Nephron (organoid): ENCODE results near the gene CIROP.

Experiments
- H3K27ac Mint-ChIP-seq, 3 experiments: 2 replicates each; pipeline ENCODE4 v1.8.0; 2020; ENCODE audit warnings: mixed read lengths in 3 of 3, mild to moderate bottlenecking in 2 of 3, moderate library complexity in 1 of 3
- H3K27me3 Mint-ChIP-seq: 2 replicates; pipeline ENCODE4 v1.8.0; 2021; ENCODE audit warnings: low read depth, mild to moderate bottlenecking, moderate library complexity, mixed read lengths
- H3K36me3 Mint-ChIP-seq: 2 replicates; pipeline ENCODE4 v1.8.0; 2020; ENCODE audit warnings: low read depth, mixed read lengths
- H3K4me1 Mint-ChIP-seq: 2 replicates; pipeline ENCODE4 v1.8.0; 2020; ENCODE audit warnings: mixed read lengths
- H3K4me3 Mint-ChIP-seq, 3 experiments: 2 replicates each; pipeline ENCODE4 v1.8.0; 2020; ENCODE audit warnings: mild to moderate bottlenecking in 3 of 3, mixed read lengths in 3 of 3, moderate library complexity in 2 of 3
- H3K9me3 Mint-ChIP-seq: 2 replicates; pipeline ENCODE4 v1.8.0; 2020; ENCODE audit warnings: mixed read lengths
- TF ChIP-seq, protein P1 (sequence below), 3 experiments: fragments of 200-600 bp; sonication (generic); IDR thresholded peaks; one replicate each; pipeline ENCODE4 v1.5.0; 2021; ENCODE audit warnings: antibody characterized with exemption in 3 of 3; ENCODE audit not compliant: unreplicated experiment in 3 of 3

CIROP gene

DNA sequence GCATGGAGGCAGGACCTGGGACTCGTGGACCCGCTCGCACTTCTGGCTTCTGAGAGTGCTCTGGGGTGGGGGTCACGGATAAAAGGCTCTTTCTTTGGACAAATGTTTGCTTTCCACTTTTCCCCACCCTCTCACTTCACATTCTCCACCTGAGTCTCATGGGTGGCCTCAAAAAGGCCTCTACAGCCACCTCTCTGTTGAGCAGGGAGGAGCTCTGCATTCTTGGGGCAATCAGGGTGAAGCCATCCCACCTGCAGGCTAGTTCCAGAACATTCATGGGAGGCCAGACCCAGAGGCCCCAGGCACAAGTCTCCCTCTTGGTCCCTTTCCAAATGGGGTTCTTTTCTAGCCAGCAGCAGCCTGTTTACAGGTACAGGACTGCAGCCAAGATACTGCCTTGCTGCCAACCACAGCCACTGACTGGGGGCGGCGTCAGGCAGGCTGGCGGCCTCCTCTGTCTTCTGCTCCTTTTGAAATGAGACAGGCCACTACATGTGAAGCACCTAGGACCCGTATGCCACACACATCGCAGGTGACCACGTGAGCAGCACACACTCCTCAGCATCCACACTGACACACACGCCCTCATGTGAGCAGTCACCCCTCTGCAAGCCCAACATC lies 32.5 kb upstream of the CIROP start:
- peaks cover 45% of the 10 kb centered on the region for H3K36me3 Mint-ChIP-seq
- H3K27ac Mint-ChIP-seq, result no peak overlapping the region
- no peak overlapping the region for H3K4me3 Mint-ChIP-seq
- TF ChIP-seq, protein P1, sequence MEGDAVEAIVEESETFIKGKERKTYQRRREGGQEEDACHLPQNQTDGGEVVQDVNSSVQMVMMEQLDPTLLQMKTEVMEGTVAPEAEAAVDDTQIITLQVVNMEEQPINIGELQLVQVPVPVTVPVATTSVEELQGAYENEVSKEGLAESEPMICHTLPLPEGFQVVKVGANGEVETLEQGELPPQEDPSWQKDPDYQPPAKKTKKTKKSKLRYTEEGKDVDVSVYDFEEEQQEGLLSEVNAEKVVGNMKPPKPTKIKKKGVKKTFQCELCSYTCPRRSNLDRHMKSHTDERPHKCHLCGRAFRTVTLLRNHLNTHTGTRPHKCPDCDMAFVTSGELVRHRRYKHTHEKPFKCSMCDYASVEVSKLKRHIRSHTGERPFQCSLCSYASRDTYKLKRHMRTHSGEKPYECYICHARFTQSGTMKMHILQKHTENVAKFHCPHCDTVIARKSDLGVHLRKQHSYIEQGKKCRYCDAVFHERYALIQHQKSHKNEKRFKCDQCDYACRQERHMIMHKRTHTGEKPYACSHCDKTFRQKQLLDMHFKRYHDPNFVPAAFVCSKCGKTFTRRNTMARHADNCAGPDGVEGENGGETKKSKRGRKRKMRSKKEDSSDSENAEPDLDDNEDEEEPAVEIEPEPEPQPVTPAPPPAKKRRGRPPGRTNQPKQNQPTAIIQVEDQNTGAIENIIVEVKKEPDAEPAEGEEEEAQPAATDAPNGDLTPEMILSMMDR (IDR thresholded peaks at IDR 0.05; ENCODE audit: unreplicated experiment in 3 of 3), result no peak
- H3K4me1 Mint-ChIP-seq, result no peaks in the 10 kb centered on the region
- no peaks in the 10 kb centered on the region for H3K27me3 Mint-ChIP-seq
- H3K9me3 Mint-ChIP-seq, result no peaks in the 10 kb centered on the region

DNA sequence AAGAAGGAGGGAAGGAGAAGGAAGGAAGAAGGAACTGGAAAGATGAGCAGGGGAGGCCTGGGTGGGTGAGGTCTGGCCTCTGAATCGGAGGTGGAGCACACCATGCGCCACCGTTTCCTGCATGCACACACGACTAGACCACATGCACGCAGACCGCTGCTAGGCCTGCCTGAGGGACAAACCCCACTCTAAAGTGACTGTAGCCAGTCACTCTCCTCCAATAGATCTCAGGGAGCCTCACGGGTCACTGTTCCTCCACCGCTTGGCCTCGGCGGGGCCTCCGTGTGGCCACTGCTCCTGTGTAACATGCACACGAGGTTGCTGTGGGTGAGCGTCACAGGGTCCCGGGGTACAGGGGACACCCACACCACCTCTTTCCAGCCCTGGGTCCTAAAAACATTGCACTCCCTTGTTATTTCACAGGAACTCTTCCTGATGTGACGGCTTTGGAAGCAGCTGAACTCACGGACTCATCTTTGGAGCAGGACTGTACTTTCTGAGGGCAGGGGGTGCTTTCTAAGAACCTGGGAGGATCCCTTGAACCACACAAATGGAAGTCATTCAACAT lies 31.9 kb upstream of the CIROP start:
- H3K9me3 Mint-ChIP-seq, result no peaks in the 10 kb centered on the region
- H3K4me1 Mint-ChIP-seq, result no peaks in the 10 kb centered on the region
- no peak overlapping the region for H3K4me3 Mint-ChIP-seq
- TF ChIP-seq, protein P1 (IDR thresholded peaks at IDR 0.05; ENCODE audit: unreplicated experiment in 3 of 3), result no peak
- no peak overlapping the region for H3K27ac Mint-ChIP-seq
- no peaks in the 10 kb centered on the region for H3K27me3 Mint-ChIP-seq
- H3K36me3 Mint-ChIP-seq, result peaks cover 39% of the 10 kb centered on the region

DNA sequence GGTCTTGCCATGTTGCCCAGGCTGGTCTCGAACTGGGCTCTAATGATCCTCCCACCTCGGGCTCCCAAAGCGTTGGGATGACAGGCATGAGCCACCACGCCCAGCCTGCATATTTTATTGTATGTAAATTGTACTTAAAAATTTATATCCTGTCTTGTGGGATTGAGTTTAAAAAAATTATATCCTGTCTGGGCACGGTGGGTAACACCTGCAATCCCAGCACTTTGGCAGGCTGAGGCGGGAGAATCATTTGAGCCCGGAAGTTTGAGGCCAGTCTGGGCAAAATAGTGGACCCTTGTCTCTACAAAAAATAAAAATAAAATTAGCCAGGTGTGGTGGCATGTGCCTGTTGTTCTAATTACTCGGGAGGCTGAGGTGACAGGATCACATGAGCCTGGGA lies 28.2 kb upstream of the CIROP start:
- TF ChIP-seq, protein P1 (IDR thresholded peaks at IDR 0.05; ENCODE audit: unreplicated experiment in 3 of 3), result no peak
- Mint-ChIP-seq H3K27ac (no peak overlapping the region), H3K4me1 (no peaks in the 10 kb centered on the region), H3K4me3 (no peak overlapping the region), H3K36me3 (peaks cover 45% of the 10 kb centered on the region), H3K27me3 (no peaks in the 10 kb centered on the region), H3K9me3 (no peaks in the 10 kb centered on the region)

DNA sequence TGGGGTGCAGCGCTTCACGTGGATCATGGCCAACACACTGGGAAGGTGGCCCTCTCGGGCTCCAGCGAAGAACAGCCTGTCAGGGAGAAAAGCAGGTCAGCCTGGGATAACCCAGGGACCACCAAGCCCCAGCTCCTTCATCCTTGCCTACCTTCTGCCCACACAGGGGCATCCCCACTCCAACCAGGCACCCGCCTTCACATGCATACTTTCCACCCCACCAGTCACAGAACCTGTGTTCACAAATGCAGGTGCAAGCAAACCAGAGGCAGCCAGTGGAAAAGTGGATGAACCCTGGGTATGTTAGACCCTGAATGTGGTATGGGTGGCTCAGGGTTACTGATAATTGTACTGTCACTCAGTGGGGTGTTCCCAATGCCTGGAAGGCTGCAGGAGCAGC lies 26.7 kb upstream of the CIROP start:
- Mint-ChIP-seq H3K27me3 (no peaks in the 10 kb centered on the region), H3K9me3 (no peaks in the 10 kb centered on the region), H3K36me3 (peaks cover 38% of the 10 kb centered on the region), H3K27ac (no peak overlapping the region), H3K4me3 (no peak overlapping the region), H3K4me1 (no peaks in the 10 kb centered on the region)
- TF ChIP-seq, protein P1 (IDR thresholded peaks at IDR 0.05; ENCODE audit: unreplicated experiment in 3 of 3), result no peak

DNA sequence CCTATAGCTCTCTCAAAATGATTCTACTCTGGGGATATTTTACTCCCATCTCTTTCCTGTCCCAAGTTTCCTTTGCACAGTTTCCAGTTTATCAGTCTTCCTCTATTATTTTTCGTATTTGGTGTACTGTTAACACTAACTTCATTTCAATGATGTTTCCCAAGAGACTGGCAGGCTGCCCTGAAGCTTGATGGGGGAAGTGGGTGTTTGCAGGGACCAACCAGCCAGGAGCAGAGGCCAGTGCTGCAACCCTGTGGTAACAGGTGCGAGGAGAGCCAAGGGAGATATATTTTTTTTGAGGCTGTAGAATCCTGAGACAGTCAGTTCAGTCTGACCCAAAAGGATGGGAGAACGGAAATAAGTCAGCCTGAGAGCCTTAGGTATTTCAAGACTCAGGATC lies 26.1 kb upstream of the CIROP start:
- Mint-ChIP-seq H3K36me3 (peaks cover 38% of the 10 kb centered on the region), H3K4me3 (no peak overlapping the region), H3K4me1 (no peaks in the 10 kb centered on the region), H3K27ac (no peak overlapping the region), H3K27me3 (no peaks in the 10 kb centered on the region), H3K9me3 (no peaks in the 10 kb centered on the region)
- TF ChIP-seq, protein P1 (IDR thresholded peaks at IDR 0.05; ENCODE audit: unreplicated experiment in 3 of 3), result no peak

DNA sequence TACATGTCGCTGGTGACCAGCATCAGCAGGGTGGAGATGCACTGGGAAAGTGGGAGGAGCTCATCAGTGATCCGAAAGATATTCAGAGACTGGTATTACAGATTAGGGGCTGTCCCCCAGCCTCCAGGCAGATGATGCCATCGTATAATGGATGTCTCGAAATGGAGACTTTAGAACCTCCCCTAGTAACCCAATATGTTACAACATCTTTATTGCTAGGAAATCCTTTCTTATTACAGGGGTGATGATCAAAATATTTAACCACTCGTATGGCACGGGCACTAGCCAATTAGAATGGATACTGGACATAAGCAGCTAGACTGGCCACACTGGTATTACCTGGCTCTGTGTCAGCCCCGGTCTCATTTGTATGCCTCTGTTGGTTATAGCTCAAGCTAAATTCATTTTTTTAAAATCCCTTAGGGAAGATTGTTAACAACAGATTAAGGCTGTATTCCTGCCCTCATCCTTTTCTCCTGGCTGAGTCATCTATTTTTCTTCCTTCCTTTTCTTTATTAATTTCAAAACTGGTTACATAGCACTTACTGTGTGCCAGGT lies 25.0 kb upstream of the CIROP start:
- peaks cover 4% of the 10 kb centered on the region for H3K4me1 Mint-ChIP-seq
- no peaks in the 10 kb centered on the region for H3K9me3 Mint-ChIP-seq
- H3K4me3 Mint-ChIP-seq, result no peak overlapping the region
- peaks cover 44% of the 10 kb centered on the region for H3K36me3 Mint-ChIP-seq
- TF ChIP-seq, protein P1 (IDR thresholded peaks at IDR 0.05; ENCODE audit: unreplicated experiment in 3 of 3), result no peak
- no peaks in the 10 kb centered on the region for H3K27me3 Mint-ChIP-seq
- no peak overlapping the region for H3K27ac Mint-ChIP-seq
